T-helper 1 cell treated with Interleukin-12 subunit alpha and Interleukin-12 subunit beta and Interleukin-4 antibody, amounts not matched to agents 30 ng/mL and 1 ng/mL, for 36 hours (primary cell): ENCODE data around the gene STON2. TPM values are rescaled to one million over a fixed set of nuclear protein-coding genes. Genes with fewer than 3 reads are reported as not detected.

Experiments used
- intact Hi-C: fragments of 100-400 bp; cut with micrococcal nuclease; formaldehyde crosslinking; loops from one replicate; pipeline ENCODE4 v1.15.1; 2024
- total RNA-seq: library from RNA; stranded (reverse); gene quantifications from 2 replicates; pipeline ENCODE4 v1.2.3, GENCODE V29; 2022

STON2 gene
- total RNA-seq, 1 donor from 2014 or later: 1.5 TPM

DNA sequence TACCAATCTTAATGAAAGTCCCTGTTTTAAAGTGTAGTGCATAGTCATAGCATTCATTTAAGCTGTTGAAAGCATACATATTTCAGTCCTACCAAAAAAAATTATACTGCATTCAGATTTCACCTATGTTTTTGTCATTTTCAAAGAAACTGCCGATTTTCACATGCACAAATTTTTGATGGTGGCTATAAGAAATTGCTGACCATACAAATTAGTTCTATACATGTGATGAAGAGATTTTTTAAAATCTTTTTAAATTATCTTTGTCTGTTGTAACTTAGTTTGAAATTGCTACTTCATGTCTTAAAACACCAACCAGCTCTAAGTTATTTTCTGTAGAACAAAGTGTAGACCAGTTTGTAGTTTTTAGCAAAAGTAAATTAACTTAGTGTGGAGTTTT, 175.9 kb downstream of the STON2 start:
- intact Hi-C loops: loop anchor here (5.0 kb wide), 1 partner anchor 178 kb away; the partner anchor contains the start of gene STON2

DNA sequence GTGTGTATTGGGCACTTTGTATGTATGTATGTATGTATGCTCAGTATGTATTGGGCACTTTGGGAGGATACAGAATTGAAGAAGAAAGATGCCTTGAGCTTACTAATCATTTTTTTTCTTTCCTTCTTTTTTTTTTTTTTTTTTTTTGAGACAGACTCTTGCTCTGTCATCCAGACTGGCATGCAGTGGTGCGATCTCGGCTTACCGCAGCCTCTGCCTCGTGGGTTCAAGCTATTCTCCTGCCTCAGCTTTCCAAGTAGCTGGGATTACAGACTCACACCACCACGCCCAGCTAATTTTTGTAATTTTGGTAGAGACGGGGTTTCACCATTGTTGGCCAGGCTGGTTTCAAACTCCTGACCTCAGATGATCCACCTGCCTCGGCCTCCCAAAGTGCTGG, 176.3 kb downstream of the STON2 start:
- intact Hi-C loops: loop anchor here (5.0 kb wide), 1 partner anchor 179 kb away; the partner anchor contains the start of gene STON2

DNA sequence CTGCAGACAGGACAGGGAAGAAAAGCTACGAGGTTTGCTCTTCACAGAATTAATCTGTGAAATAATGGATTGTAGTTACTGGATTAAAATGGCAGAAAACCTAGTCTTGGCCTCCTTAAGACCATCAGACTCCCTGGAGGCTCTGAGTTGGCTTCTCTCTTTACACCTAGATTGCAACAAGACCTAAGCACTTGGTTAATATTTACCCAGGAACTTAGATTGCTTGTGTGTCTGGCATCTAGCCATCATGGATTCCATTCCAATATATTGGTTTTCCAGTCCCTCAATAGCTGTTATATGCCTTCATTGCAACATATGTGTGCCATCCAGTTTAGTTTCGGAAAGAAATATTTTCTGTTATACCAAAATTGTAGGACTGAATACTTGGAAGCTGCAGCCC, 177.4 kb downstream of the STON2 start:
- intact Hi-C loops: loop anchor here (5.0 kb wide), 1 partner anchor 180 kb away; the partner anchor contains the start of gene STON2

DNA sequence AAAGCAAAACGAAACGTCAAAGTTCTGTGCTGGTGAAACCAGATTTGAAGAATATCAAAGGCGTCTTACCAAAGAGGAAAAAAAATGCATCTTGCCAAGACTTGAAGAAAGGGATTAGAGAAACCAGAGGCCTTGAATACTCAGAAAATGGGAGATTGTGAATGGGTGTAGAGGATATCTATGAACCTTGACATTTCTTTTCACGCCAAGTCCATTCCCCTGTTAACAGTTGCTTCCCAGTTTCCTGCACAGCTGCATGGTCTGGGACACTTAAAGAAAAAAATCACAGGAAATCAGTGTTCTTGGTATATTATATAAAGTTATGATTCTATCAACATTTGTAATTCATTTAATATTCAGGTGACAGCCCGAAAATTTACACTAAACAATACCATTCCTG, 178.0 kb downstream of the STON2 start:
- intact Hi-C loops: loop anchor here (5.0 kb wide), 1 partner anchor 180 kb away; the partner anchor contains the start of gene STON2

DNA sequence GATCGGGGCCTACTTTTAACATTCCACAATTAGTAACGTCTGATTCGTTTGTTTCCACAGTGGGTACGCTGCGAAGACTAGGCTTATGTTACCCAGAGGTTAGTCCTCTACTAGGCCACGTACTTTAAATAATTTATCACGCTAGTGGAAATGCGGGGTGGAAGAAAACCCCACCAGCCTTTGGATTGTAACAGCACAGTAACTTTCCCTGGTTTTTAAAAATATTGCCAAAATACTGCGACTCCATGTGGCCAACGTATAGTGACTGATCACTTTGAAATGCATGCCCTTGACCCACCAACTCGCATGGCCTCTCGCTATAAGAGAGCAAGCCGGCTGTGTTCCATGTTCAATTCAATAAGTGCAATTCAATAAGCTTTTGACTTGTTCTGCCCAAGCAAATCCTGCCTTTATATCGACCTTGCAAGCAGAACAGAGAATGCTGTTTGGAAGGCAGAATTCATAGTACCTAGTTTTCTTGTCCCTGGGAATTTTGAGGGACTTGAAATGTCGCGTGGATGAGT, 178.5 kb downstream of the STON2 start:
- intact Hi-C loops: loop anchor here (1.0 to 5.0 kb wide), 3 partner anchors 181 to 313 kb away; partner anchors contain the start of gene STON2

DNA sequence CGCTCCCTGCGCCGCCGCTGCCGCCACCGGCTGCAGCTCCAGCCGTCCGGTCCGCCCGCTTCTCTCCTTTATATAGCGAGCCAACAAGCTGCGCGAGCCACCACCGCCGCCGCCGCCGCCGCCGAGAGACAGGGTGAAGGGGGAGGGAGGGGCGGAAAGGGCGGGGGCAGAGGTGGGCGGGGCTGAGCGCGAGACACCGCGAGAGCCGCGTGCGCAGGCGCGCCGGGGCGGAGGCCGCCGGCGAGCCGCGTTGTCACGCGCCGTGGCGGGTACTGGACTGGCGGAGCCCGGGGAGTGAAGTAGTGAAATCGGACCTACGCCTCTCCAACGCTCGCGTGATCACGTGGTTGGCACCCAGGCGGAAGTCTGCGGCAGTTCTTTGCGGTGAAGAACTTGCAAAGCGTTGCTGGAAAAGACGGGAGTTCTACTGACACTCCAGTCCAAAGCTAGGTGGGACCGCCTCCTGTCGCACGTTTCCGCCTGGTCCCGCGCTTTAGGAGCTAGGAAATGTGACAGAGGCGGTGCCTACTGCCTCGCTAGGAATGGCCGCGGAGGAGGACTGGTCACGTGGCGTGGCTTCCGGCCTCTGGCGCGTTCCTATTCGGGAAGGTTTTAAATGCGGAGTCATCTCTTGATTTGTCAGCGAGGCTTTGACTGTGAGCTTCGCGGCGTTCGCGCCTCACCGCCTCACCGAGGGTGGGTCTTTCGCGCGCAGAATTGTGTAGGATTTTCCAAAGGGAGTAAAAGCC, 179.1 kb downstream of the STON2 start, which contains the start of gene GTF2A1:
Gene GTF2A1, minus strand, starts transcription at position 130 of the 749 bp plus-strand sequence. CDS start 441 bp downstream, outside the sequence.
- intact Hi-C loops: loop anchor here (1.0 to 5.0 kb wide), 3 partner anchors 181 to 313 kb away; partner anchors contain the start of gene STON2

DNA sequence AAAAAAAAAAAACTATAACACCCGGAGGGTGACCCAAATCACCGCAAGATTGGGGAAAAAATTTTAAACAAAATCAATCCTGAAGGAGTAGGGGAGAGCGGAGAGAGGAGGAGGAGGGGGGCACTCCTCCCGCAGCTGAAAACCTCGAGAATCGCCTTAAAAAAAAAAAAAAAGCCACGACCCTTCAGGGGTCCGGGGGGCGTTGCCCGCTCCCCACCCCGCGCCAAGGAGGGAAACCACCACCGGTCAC, 179.6 kb downstream of the STON2 start:
- intact Hi-C loops: loop anchor here (5.0 kb wide), 1 partner anchor 182 kb away; the partner anchor contains the start of gene STON2

DNA sequence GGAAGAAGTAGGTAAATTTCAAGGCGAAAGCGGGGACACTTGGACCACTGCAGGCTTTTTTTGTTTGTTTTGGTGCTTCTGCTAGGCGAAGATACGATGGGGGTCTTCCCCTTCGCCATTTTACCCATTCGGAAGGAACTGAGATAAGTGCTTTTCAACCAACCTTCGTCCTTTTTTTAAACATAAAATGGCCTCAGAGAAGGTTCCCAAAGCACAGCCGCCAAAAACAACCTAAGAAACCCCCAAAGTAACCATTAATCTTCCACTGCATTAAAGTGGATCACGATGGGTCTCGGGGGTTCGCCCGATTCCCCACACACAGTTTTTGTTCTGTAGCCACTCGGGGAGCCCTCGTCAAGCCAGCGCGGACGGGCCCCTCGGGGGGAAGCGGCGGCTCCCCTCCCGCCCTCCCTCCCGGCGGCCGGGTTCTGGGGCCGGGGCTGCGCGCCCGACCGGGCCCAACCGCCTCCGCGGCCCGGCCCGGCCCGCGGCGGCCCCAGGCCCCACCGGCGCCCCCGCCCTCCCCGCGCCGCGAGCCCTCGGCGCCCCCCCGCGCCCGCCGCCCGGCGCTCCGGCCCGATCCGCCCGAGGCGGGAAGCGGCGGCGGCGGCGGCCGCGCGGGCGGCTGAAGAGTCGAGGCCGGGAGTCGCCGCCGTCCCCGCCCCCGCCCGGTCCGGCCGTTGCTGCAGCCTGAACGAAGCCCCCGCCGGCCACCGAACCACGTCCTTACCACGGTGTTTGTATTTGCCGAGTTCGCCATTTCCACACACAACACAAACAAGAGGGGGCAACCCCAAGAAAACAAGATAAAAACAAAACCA, 180.2 kb downstream of the STON2 start:
- intact Hi-C loops: loop anchor here (1.0 to 5.0 kb wide), 10 partner anchors 28 to 289 kb away; partner anchors contain the start of genes CEP128 and STON2

DNA sequence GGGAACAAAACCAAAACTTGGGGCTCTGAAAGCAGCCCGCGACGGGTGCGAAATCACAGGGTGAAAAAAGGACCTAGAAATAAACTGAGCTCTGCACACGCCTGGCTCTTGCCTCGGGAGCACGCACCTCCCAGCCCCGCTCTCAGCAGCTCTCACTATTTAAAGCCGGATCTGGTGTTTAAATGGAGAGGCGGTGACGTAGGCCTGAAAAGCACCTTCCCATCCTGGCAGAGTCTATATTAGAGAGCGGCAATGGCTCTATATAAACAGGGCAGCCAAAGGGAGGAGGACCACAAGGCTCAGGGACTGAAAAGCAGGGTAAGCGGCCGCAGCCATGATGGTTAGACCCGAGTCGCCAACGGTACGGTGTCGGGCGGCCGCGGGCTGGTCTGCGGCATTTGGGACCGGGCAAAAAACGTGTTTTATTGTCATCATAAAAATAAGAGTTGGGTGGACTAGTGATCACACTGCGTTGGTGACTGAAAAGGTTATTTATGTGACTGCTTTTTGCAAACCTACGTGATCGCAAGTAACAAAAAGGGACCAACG, 180.8 kb downstream of the STON2 start:
- intact Hi-C loops: loop anchor here (1.0 to 2.0 kb wide), 9 partner anchors 27 to 288 kb away; partner anchors contain the start of gene CEP128

DNA sequence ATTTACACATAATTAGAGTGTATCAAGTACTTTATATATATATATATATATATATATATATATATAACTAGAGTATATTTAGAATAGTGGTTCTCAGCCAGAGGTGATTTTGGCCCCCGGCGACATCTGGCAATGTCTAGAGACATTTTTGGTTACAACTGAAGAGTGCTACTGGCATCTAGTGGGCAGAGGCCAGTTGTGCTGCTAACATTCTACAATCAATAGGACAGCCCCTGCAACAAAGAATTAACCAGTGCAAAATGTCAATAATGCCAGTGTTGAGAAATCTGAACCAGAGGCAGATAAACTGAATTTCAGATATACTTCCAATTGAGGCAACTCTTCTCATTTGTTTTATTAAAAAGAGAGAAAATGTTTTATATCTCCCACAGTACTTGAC, 188.3 kb downstream of the STON2 start:
- intact Hi-C loops: loop anchor here (1.0 kb wide), 1 partner anchor 216 kb away; no protein-coding TSS in a partner anchor

Other genes with a start within 250 kb of the STON2 start
- gene GTF2A1, start 179.4 kb downstream of the STON2 start, total RNA-seq: 37.7 and 38.6 TPM in 2 replicates
- 76.7 and 76.8 TPM in 2 replicates for gene SEL1L, start 133.5 kb upstream of the STON2 start, total RNA-seq